DOHH2 (cell line): ENCODE measurements around the gene CCDC88B.
A peak's percentile ranks its signal among the peaks of the same experiment; 100 is the strongest.
"Not testable (repeated sequence)": the region's sequence is repeated elsewhere in the genome, so short reads cannot be mapped to it uniquely, and the experiment has no call there.

ENCODE experiments used
- H3F3A ChIP-seq: fragments of 200-600 bp; sonication (generic), shearing (Covaris generic); 2 replicates; pipeline ENCODE4 v1.6.0; 2016; ENCODE audit warnings: antibody characterized with exemption, mild to moderate bottlenecking; ENCODE audit not compliant: control insufficient read depth, insufficient read depth
- H3K27ac ChIP-seq: fragments of 200-600 bp; sonication (generic); 2 replicates; pipeline ENCODE4 v1.5.1; 2014; ENCODE audit warnings: low read depth, mild to moderate bottlenecking, low read length, moderate library complexity
- H3K27me3 ChIP-seq: fragments of 200-600 bp; sonication (generic); 2 replicates; pipeline ENCODE4 v1.6.1; 2014; ENCODE audit warnings: mild to moderate bottlenecking, low read length, mixed read lengths; ENCODE audit not compliant: control insufficient read depth
- H3K36me3 ChIP-seq: fragments of 200-600 bp; sonication (generic); 2 replicates; pipeline ENCODE4 v1.6.1; 2014; ENCODE audit warnings: mild to moderate bottlenecking, low read length, moderate library complexity, mixed read lengths; ENCODE audit not compliant: control insufficient read depth
- H3K4me1 ChIP-seq: fragments of 200-600 bp; sonication (generic); 2 replicates; pipeline ENCODE4 v1.6.1; 2014; ENCODE audit warnings: mild to moderate bottlenecking, low read length, mixed read lengths; ENCODE audit not compliant: control insufficient read depth
- H3K4me2 ChIP-seq: fragments of 200-600 bp; sonication (generic); 2 replicates; pipeline ENCODE4 v1.6.0; 2014; ENCODE audit warnings: mild to moderate bottlenecking, low read length, moderate library complexity
- H3K4me3 ChIP-seq: fragments of 200-600 bp; sonication (generic); 2 replicates; pipeline ENCODE4 v1.5.1; 2014; ENCODE audit warnings: mild to moderate bottlenecking, low read length, mixed read lengths
- H3K79me2 ChIP-seq: fragments of 200-600 bp; sonication (generic); 2 replicates; pipeline ENCODE4 v1.6.1; 2014; ENCODE audit warnings: mild to moderate bottlenecking, low read length, mixed read lengths; ENCODE audit not compliant: control insufficient read depth
- H3K9me2 ChIP-seq: fragments of 200-600 bp; sonication (generic); replicated peaks from 2 replicates; pipeline ENCODE4 v1.6.1; 2014; ENCODE audit warnings: mild to moderate bottlenecking, low read length, mixed read lengths; ENCODE audit not compliant: control insufficient read depth
- H3K9me3 ChIP-seq: fragments of 200-600 bp; sonication (generic); 2 replicates; pipeline ENCODE4 v1.6.1; 2014; ENCODE audit warnings: antibody characterized with exemption, low read length, mixed read lengths; ENCODE audit not compliant: control insufficient read depth, insufficient read depth
- H4K20me1 ChIP-seq: fragments of 200-600 bp; sonication (generic); 2 replicates; pipeline ENCODE4 v1.6.0; 2014; ENCODE audit warnings: low read depth, mild to moderate bottlenecking, antibody characterized with exemption, low read length, moderate library complexity; ENCODE audit not compliant: control insufficient read depth, insufficient read depth
- EZH2phosphoT487 ChIP-seq: fragments of 200-600 bp; sonication (generic); IDR thresholded peaks from 2 replicates; pipeline ENCODE4 v1.6.1; 2017; ENCODE audit warnings: borderline replicate concordance, mild to moderate bottlenecking, antibody characterized with exemption, low read length, moderate library complexity, mixed read lengths
- TF ChIP-seq, protein P1 (sequence below): fragments of 200-600 bp; sonication (generic); IDR thresholded peaks from one replicate; pipeline ENCODE4 v1.5.1; 2014; ENCODE audit warnings: antibody characterized with exemption, mild to moderate bottlenecking, low read depth, low read length; ENCODE audit not compliant: poor library complexity, severe bottlenecking

Gene CCDC88B

GRCh38 chr11:64306876-64307622 is 33.0 kb upstream of the CCDC88B start:
- Histone ChIP-seq H3K4me1 (peaks cover 26% of the 10 kb centered on the region), H4K20me1 (no peaks in the 10 kb centered on the region), H3K4me3 (peak overlapping the region; percentile 99), H3F3A (no peaks in the 10 kb centered on the region; the same call in 1 of the 2 replicates), H3K27ac (peak overlapping the region; percentile 63), H3K36me3 (peaks cover 38% of the 10 kb centered on the region), H3K9me2 (no peaks in the 10 kb centered on the region), H3K79me2 (peaks cover 52% of the 10 kb centered on the region), H3K9me3 (no peaks in the 10 kb centered on the region), H3K27me3 (no peaks in the 10 kb centered on the region), H3K4me2 (peak overlapping the region; percentile 87)
- TF ChIP-seq EZH2phosphoT487: no peak
- TF ChIP-seq, protein P1, sequence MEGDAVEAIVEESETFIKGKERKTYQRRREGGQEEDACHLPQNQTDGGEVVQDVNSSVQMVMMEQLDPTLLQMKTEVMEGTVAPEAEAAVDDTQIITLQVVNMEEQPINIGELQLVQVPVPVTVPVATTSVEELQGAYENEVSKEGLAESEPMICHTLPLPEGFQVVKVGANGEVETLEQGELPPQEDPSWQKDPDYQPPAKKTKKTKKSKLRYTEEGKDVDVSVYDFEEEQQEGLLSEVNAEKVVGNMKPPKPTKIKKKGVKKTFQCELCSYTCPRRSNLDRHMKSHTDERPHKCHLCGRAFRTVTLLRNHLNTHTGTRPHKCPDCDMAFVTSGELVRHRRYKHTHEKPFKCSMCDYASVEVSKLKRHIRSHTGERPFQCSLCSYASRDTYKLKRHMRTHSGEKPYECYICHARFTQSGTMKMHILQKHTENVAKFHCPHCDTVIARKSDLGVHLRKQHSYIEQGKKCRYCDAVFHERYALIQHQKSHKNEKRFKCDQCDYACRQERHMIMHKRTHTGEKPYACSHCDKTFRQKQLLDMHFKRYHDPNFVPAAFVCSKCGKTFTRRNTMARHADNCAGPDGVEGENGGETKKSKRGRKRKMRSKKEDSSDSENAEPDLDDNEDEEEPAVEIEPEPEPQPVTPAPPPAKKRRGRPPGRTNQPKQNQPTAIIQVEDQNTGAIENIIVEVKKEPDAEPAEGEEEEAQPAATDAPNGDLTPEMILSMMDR: no peak

GRCh38 chr11:64307795-64308194 is 32.2 kb upstream of the CCDC88B start:
- H3K27me3 ChIP-seq, H3K27ac ChIP-seq, H3K9me3 ChIP-seq, H3K4me3 ChIP-seq, H3K9me2 ChIP-seq, H4K20me1 ChIP-seq, H3F3A ChIP-seq: not testable (repeated sequence)
- Histone ChIP-seq H3K36me3 (peaks cover 44% of the 10 kb centered on the region), H3K4me2 (peak overlapping the region; percentile 87; the same call in 1 of the 2 replicates), H3K79me2 (peaks cover 56% of the 10 kb centered on the region), H3K4me1 (peaks cover 26% of the 10 kb centered on the region)

- TF ChIP-seq, protein P1: no peak
- no peak for TF ChIP-seq EZH2phosphoT487
- no peak overlapping the region for H3K27ac ChIP-seq
- H4K20me1 ChIP-seq: no peaks in the 10 kb centered on the region
- peaks cover 62% of the 10 kb centered on the region for H3K79me2 ChIP-seq
- no peak overlapping the region for H3K4me2 ChIP-seq
- no peaks in the 10 kb centered on the region for H3K27me3 ChIP-seq
- peaks cover 58% of the 10 kb centered on the region for H3K36me3 ChIP-seq
- H3K9me2 ChIP-seq: no peaks in the 10 kb centered on the region
- peaks cover 19% of the 10 kb centered on the region for H3F3A ChIP-seq
- H3K4me1 ChIP-seq: peaks cover 21% of the 10 kb centered on the region
- no peaks in the 10 kb centered on the region for H3K9me3 ChIP-seq
- H3K4me3 ChIP-seq: no peak overlapping the region
Measured at GRCh38 chr11:64312947-64313346, 27.1 kb upstream of the CCDC88B start.

GRCh38 chr11:64313491-64314145 is 26.4 kb upstream of the CCDC88B start:
- peaks cover 19% of the 10 kb centered on the region for H3F3A ChIP-seq
- no peaks in the 10 kb centered on the region for H3K27me3 ChIP-seq
- TF ChIP-seq, protein P1: no peak
- TF ChIP-seq EZH2phosphoT487: no peak
- H4K20me1 ChIP-seq: no peaks in the 10 kb centered on the region
- no peaks in the 10 kb centered on the region for H3K9me3 ChIP-seq
- peaks cover 59% of the 10 kb centered on the region for H3K36me3 ChIP-seq
- no peak overlapping the region for H3K4me3 ChIP-seq
- no peak overlapping the region for H3K27ac ChIP-seq
- peaks cover 21% of the 10 kb centered on the region for H3K4me1 ChIP-seq
- peaks cover 63% of the 10 kb centered on the region for H3K79me2 ChIP-seq
- no peaks in the 10 kb centered on the region for H3K9me2 ChIP-seq
- no peak overlapping the region for H3K4me2 ChIP-seq
